GM12801 (cell line): Measurements from ENCODE around the gene VAMP2.

Experiments used
- TF ChIP-seq, protein P1 (sequence below): IDR thresholded peaks from one replicate; pipeline ENCODE4 v1.5.1; 2011; ENCODE audit warnings: control low read depth; ENCODE audit not compliant: insufficient read length; ENCODE audit errors: extremely low read depth

Gene VAMP2

DNA sequence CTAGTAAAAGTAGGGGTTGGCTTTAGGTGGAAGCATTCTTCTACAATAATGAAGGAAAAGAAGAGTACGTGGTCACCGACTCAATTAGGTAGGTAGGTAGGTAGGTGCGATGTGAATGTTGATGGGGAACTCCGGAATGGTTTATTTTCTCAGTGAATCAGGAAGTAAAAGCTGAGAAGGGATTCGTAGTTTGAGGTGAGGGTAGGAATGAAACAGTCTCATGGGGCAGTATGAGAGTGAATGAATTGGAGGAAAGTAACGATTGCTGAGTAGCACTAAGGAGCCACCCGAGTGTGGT lies 24.4 kb downstream of the VAMP2 start:
- TF ChIP-seq, protein P1, sequence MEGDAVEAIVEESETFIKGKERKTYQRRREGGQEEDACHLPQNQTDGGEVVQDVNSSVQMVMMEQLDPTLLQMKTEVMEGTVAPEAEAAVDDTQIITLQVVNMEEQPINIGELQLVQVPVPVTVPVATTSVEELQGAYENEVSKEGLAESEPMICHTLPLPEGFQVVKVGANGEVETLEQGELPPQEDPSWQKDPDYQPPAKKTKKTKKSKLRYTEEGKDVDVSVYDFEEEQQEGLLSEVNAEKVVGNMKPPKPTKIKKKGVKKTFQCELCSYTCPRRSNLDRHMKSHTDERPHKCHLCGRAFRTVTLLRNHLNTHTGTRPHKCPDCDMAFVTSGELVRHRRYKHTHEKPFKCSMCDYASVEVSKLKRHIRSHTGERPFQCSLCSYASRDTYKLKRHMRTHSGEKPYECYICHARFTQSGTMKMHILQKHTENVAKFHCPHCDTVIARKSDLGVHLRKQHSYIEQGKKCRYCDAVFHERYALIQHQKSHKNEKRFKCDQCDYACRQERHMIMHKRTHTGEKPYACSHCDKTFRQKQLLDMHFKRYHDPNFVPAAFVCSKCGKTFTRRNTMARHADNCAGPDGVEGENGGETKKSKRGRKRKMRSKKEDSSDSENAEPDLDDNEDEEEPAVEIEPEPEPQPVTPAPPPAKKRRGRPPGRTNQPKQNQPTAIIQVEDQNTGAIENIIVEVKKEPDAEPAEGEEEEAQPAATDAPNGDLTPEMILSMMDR, result no peak

DNA sequence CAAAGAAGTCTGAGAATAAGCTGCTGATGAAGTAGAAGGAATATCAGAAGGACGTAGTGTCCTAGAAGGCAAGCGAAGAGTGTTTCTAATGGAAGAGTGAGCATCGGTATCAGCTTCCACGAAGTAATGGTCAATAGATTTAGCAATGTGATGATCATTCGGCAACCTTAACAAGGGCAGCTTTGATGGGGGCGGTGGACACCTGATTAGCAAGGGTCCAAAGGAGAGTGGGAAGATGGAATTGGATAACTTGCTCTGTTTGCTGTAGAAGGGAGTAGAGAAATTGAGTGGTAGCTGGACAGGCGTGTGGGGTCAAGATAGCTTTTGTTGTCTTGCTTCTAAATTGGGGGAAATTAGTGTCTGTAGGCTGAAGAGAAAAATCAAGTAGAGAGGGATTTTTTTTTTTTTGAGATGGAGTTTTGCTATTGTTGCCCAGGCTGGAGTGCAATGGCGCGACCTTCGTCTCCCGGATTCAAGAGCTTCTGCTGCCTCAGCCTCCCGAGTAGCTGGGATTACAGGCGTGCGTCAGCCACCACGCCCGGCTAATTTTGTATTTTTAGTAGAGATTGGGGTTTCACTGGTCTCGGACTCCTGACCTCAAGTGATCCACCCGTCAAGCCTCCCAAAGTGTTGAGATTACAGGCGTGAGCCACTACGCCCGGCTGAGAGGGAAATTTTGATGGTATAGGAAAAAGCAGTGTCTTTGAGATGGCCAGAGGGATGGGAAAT lies 24.9 kb downstream of the VAMP2 start:
- TF ChIP-seq, protein P1, result no peak

DNA sequence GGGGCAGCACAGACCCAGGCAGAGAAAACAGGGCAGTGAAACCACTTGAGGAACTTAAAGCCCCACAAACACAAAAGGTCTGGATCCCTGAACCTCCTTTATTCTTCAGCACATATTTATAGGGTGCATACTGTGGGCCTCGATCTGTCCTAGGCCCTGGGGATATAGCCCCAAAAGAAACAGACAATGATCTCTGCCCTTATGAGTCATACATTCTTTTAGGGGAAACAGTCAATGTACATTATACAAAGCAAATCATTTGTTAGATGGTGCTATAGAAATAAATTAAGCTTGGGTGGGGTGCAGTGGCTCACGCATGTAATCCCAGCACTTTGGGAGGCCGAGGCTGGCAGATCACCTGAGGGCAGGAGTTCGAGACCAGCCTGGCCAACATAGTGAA lies 28.8 kb downstream of the VAMP2 start:
- TF ChIP-seq, protein P1, result no peak

DNA sequence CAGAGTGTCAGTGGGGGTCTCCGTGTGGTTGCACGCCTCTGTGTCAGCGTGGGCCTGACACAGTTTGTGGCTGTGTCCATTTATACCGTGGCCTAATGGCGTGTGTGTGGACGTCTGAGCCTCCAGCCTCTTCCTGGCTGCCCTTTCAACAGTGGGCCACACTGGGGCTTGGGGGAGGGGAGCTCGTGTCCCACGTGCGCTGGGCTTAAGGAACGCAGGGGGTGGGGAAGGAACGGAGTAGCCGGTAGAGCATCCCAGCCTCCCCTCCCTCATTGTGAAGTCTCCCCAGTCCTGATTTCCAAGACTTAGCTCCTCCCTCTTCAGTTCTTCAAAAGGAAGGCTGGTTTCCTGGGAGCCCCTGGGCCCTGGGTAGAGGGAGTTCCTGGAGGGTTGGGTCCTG lies 29.3 kb downstream of the VAMP2 start:
- TF ChIP-seq, protein P1, result no peak

DNA sequence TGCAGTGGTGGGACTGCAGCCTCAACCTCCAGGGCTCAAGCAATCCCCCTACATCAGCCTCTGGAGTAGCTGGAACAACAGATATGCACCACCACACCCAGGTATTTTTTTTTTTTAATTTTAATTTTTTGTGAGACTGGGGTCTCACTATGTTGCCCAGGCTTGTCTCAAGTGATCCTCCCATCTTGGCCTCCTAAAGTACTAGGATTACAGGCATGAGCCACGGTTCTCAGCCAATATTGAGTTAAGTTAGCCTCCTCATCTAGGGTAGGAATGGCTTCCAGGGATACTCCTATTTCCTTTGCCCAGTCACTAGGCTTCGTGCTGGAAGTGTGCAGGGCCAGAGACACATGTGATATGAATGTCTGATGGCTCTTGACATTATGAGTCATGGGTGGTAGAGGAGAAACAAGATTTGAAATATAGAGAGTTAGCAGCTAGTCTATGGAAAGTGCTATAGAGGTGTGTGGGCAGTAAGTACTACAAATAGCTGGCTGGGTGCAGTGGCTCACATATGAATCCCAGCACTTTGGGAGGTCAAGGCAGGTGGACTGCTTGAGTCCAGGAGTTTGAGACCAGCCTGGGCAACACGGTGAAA lies 30.8 kb downstream of the VAMP2 start:
- TF ChIP-seq, protein P1, result no peak

GRCh38 chr17:8128125-8128784 lies 34.5 kb downstream of the VAMP2 start:
- TF ChIP-seq, protein P1, result no peak

DNA sequence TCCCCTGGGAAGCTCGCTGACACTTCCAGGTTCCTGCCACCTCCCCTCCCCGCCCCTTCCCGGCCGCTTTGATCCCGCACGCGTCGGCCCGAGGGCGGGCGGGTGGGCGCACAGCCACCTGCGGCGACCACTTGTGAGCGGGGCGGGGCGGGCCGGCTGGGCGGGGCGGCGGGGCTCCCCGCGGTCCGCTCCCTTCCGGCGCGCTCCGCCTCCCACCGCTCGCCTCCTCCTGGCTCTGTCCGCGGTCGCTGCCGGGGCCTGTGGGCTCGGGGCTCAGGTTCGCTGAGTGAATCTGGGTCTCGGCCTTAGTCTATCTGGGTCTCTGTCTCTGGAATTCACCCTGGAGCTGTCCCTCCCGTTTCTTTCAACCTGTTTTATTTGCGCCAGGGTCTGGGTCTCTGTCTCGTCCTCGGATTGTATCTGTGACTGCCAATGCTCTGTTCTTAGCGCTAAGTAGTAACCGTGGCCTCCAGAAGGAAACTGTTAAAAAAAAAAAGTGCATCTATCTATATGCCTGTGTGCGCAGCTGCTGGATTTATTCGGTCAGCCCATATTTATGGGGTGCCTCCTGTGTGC lies 36.2 kb downstream of the VAMP2 start:
- TF ChIP-seq, protein P1, result no peak
